Measurements from ENCODE around the gene MTX2. TPM values are rescaled to one million over a fixed set of nuclear protein-coding genes. Genes with fewer than 3 reads are reported as not detected.

MTX2 gene
- total RNA-seq, 1 donor from 2014 or later, result 25.2 TPM

- Histone ChIP-seq H4K20me1 (ENCODE audit: insufficient read depth, low read length) (no peaks in the 10 kb centered on the region), H3K36me3 (ENCODE audit: insufficient read depth, low read length) (no peaks in the 10 kb centered on the region), H3K9me3 (ENCODE audit: insufficient read depth, low read depth, low read length) (no peaks in the 10 kb centered on the region), H3K4me3 (ENCODE audit: insufficient read depth, low read depth, low read length) (no peak overlapping the region), H3K4me2 (ENCODE audit: low read length) (no peak overlapping the region), H3K4me1 (ENCODE audit: insufficient read depth, low read length) (no peaks in the 10 kb centered on the region), H3K79me2 (ENCODE audit: insufficient read depth, low read length) (no peaks in the 10 kb centered on the region), H3K27me3 (ENCODE audit: insufficient read depth, low read length) (no peaks in the 10 kb centered on the region), H3K9ac (ENCODE audit: low read length) (no peak overlapping the region), H3K27ac (ENCODE audit: low read depth, low read length) (no peak overlapping the region), H2AFZ (ENCODE audit: low read depth, low read length) (no peak overlapping the region)
- Mint-ChIP-seq H3K4me3 (ENCODE audit: unreplicated experiment) (no peak overlapping the region), H3K4me1 (ENCODE audit: low read depth, unreplicated experiment) (peaks cover under 1% of the 10 kb centered on the region), H3K27ac (ENCODE audit: unreplicated experiment) (no peak overlapping the region), H3K9me3 (ENCODE audit: unreplicated experiment) (peaks cover 4% of the 10 kb centered on the region), H3K36me3 (ENCODE audit: low read depth, unreplicated experiment) (peaks cover 3% of the 10 kb centered on the region), H3K27me3 (ENCODE audit: low read depth, unreplicated experiment) (peaks cover 3% of the 10 kb centered on the region)
- TF ChIP-seq EZH2 (IDR thresholded peaks at IDR 0.05; ENCODE audit: insufficient read depth, low read length), result no peak
- TF ChIP-seq, protein P1, sequence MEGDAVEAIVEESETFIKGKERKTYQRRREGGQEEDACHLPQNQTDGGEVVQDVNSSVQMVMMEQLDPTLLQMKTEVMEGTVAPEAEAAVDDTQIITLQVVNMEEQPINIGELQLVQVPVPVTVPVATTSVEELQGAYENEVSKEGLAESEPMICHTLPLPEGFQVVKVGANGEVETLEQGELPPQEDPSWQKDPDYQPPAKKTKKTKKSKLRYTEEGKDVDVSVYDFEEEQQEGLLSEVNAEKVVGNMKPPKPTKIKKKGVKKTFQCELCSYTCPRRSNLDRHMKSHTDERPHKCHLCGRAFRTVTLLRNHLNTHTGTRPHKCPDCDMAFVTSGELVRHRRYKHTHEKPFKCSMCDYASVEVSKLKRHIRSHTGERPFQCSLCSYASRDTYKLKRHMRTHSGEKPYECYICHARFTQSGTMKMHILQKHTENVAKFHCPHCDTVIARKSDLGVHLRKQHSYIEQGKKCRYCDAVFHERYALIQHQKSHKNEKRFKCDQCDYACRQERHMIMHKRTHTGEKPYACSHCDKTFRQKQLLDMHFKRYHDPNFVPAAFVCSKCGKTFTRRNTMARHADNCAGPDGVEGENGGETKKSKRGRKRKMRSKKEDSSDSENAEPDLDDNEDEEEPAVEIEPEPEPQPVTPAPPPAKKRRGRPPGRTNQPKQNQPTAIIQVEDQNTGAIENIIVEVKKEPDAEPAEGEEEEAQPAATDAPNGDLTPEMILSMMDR (IDR thresholded peaks at IDR 0.05; ENCODE audit: insufficient read depth, low read depth, low read length), result no peak
- DNase-seq (ENCODE audit: low read depth) (no peak), FAIRE-seq (no peak)
Measured at GRCh38 chr2:176383836-176384442, 114.7 kb downstream of the MTX2 start.

- TF ChIP-seq, protein P1 (IDR thresholded peaks at IDR 0.05; ENCODE audit: insufficient read depth, low read depth, low read length), result no peak
- no peak for TF ChIP-seq EZH2 (IDR thresholded peaks at IDR 0.05; ENCODE audit: insufficient read depth, low read length)
- Mint-ChIP-seq H3K4me3 (ENCODE audit: unreplicated experiment) (no peak overlapping the region), H3K4me1 (ENCODE audit: low read depth, unreplicated experiment) (peaks cover 7% of the 10 kb centered on the region), H3K9me3 (ENCODE audit: unreplicated experiment) (peaks cover 1% of the 10 kb centered on the region), H3K27me3 (ENCODE audit: low read depth, unreplicated experiment) (peaks cover 3% of the 10 kb centered on the region), H3K36me3 (ENCODE audit: low read depth, unreplicated experiment) (peaks cover 3% of the 10 kb centered on the region), H3K27ac (ENCODE audit: unreplicated experiment) (no peak overlapping the region)
- DNase-seq (ENCODE audit: low read depth), result no peak
- no peak overlapping the region for H3K4me3 ChIP-seq (ENCODE audit: insufficient read depth, low read depth, low read length)
- H3K4me1 ChIP-seq (ENCODE audit: insufficient read depth, low read length), result no peaks in the 10 kb centered on the region
- FAIRE-seq, result no peak
- H3K9ac ChIP-seq (ENCODE audit: low read length), result no peak overlapping the region
- no peak overlapping the region for H3K27ac ChIP-seq (ENCODE audit: low read depth, low read length)
- no peaks in the 10 kb centered on the region for H3K36me3 ChIP-seq (ENCODE audit: insufficient read depth, low read length)
- H3K79me2 ChIP-seq (ENCODE audit: insufficient read depth, low read length), result no peaks in the 10 kb centered on the region
- no peaks in the 10 kb centered on the region for H3K9me3 ChIP-seq (ENCODE audit: insufficient read depth, low read depth, low read length)
- H4K20me1 ChIP-seq (ENCODE audit: insufficient read depth, low read length), result no peaks in the 10 kb centered on the region
- H2AFZ ChIP-seq (ENCODE audit: low read depth, low read length), result no peak overlapping the region
- H3K4me2 ChIP-seq (ENCODE audit: low read length), result no peak overlapping the region
- H3K27me3 ChIP-seq (ENCODE audit: insufficient read depth, low read length), result no peaks in the 10 kb centered on the region
Measured at GRCh38 chr2:176385219-176385759, 116.0 kb downstream of the MTX2 start.

DNA sequence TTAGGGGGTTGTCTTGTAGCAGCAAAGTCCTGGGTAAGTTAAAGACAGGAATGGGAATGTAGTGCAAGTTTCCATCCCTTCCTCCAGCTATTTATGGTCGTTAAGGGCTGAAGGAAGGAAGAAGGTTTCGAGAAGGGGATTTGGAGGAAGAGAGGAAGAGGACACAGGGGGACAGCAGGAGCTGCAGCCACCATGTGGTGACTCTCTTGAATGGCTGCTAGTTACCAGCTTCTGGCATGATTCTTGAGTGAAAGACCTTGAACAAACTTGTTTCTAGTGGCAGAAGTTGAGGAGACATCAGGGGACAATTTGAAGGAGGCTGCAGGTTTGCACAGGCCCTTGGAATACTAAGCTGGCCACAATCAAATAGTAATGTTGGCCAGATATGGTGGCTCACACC lies 116.6 kb downstream of the MTX2 start:
- no peak overlapping the region for H3K27ac Mint-ChIP-seq (ENCODE audit: unreplicated experiment)
- Histone ChIP-seq H3K36me3 (ENCODE audit: insufficient read depth, low read length) (no peaks in the 10 kb centered on the region), H2AFZ (ENCODE audit: low read depth, low read length) (no peak overlapping the region), H3K9me3 (ENCODE audit: insufficient read depth, low read depth, low read length) (no peaks in the 10 kb centered on the region), H3K4me3 (ENCODE audit: insufficient read depth, low read depth, low read length) (no peak overlapping the region), H4K20me1 (ENCODE audit: insufficient read depth, low read length) (no peaks in the 10 kb centered on the region), H3K79me2 (ENCODE audit: insufficient read depth, low read length) (no peaks in the 10 kb centered on the region), H3K9ac (ENCODE audit: low read length) (no peak overlapping the region), H3K27me3 (ENCODE audit: insufficient read depth, low read length) (no peaks in the 10 kb centered on the region), H3K4me2 (ENCODE audit: low read length) (no peak overlapping the region), H3K4me1 (ENCODE audit: insufficient read depth, low read length) (no peaks in the 10 kb centered on the region), H3K27ac (ENCODE audit: low read depth, low read length) (no peak overlapping the region)
- DNase-seq (ENCODE audit: low read depth) (no peak), FAIRE-seq (no peak)
- H3K4me3 Mint-ChIP-seq (ENCODE audit: unreplicated experiment), result no peak overlapping the region
- TF ChIP-seq EZH2 (IDR thresholded peaks at IDR 0.05; ENCODE audit: insufficient read depth, low read length), result no peak
- TF ChIP-seq, protein P1 (IDR thresholded peaks at IDR 0.05; ENCODE audit: insufficient read depth, low read depth, low read length), result no peak
- peaks cover 3% of the 10 kb centered on the region for H3K27me3 Mint-ChIP-seq (ENCODE audit: low read depth, unreplicated experiment)
- peaks cover 3% of the 10 kb centered on the region for H3K36me3 Mint-ChIP-seq (ENCODE audit: low read depth, unreplicated experiment)
- H3K9me3 Mint-ChIP-seq (ENCODE audit: unreplicated experiment), result peaks cover 1% of the 10 kb centered on the region
- peaks cover 13% of the 10 kb centered on the region for H3K4me1 Mint-ChIP-seq (ENCODE audit: low read depth, unreplicated experiment)
